PC-3 (cell line): ENCODE data around the gene PLCZ1. TPM values are rescaled to one million over a fixed set of nuclear protein-coding genes. Genes with fewer than 3 reads are reported as not detected.

Experiments used
- ATAC-seq: fragments of 200-7000 bp; cut with Tn5 transposase; 2 replicates; pipeline ENCODE4 v1.9.1; 2020; ENCODE audit warnings: mild to moderate bottlenecking, moderate library complexity
- BruUV-seq: library from RNA; stranded (reverse); fragments of 400-500 nt; replicated peaks from 2 replicates; lab custom pipeline; 2021; lab: Mats Ljungman, UMichigan
- CTCF ChIA-PET: fragments of 300-600 bp; sonication (Branson Sonifier 250); formaldehyde crosslinking; loops from one replicate; lab custom pipeline; 2022; ENCODE audit warnings: antibody characterized with exemption; lab: Charles Lee
- POLR2A ChIA-PET: fragments of 300-600 bp; sonication (Branson Sonifier 250); formaldehyde crosslinking; loops from one replicate; lab custom pipeline; 2022; ENCODE audit warnings: antibody characterized with exemption; ENCODE audit not compliant: unreplicated experiment; lab: Charles Lee
- DNase-seq: peaks from one replicate; pipeline ENCODE4 v3.0.0-alpha.2; 2015
- H2AFZ ChIP-seq: fragments of 300-600 bp; sonication (generic); 2 replicates; pipeline ENCODE4 v1.6.0; 2016; ENCODE audit warnings: antibody characterized with exemption, low read length
- H3F3A ChIP-seq: fragments of 300-600 bp; sonication (generic); one replicate; pipeline ENCODE4 v1.6.0; 2017; ENCODE audit warnings: antibody characterized with exemption, low read length, control low read depth, mild to moderate bottlenecking; ENCODE audit not compliant: unreplicated experiment
- H3K27ac ChIP-seq: fragments of 300-600 bp; sonication (generic); 2 replicates; pipeline ENCODE4 v1.5.1; 2016; ENCODE audit warnings: mild to moderate bottlenecking, low read length
- H3K27me3 ChIP-seq: fragments of 300-600 bp; sonication (generic); 2 replicates; pipeline ENCODE4 v1.6.1; 2016; ENCODE audit warnings: low read length, mixed read lengths
- H3K36me3 ChIP-seq: fragments of 300-600 bp; sonication (generic); 2 replicates; pipeline ENCODE4 v1.6.1; 2016; ENCODE audit warnings: low read depth, mixed run types, low read length, mixed read lengths
- H3K4me1 ChIP-seq: fragments of 300-600 bp; sonication (generic); 2 replicates; pipeline ENCODE4 v1.5.1; 2016; ENCODE audit warnings: low read length; ENCODE audit not compliant: insufficient read depth
- H3K4me2 ChIP-seq: fragments of 300-600 bp; sonication (generic); 2 replicates; pipeline ENCODE4 v1.6.0; 2016; ENCODE audit warnings: low read length
- H3K4me3 ChIP-seq: fragments of 300-600 bp; sonication (generic); 2 replicates; pipeline ENCODE4 v1.5.1; 2016; ENCODE audit warnings: mild to moderate bottlenecking, low read length, mixed read lengths
- H3K79me2 ChIP-seq: fragments of 300-600 bp; sonication (generic); 2 replicates; pipeline ENCODE4 v1.6.1; 2017; ENCODE audit warnings: low read length, mixed read lengths
- H3K9ac ChIP-seq: fragments of 300-600 bp; sonication (generic); 2 replicates; pipeline ENCODE4 v1.6.0; 2016; ENCODE audit warnings: mild to moderate bottlenecking, low read length
- H3K9me2 ChIP-seq: fragments of 300-600 bp; sonication (generic); replicated peaks from 2 replicates; pipeline ENCODE4 v1.6.1; 2016; ENCODE audit warnings: mixed run types, low read length, mixed read lengths
- H3K9me3 ChIP-seq: fragments of 300-600 bp; sonication (generic); 2 replicates; pipeline ENCODE4 v1.6.1; 2016; ENCODE audit warnings: low read length, mixed read lengths
- H4K20me1 ChIP-seq: fragments of 300-600 bp; sonication (generic); 2 replicates; pipeline ENCODE4 v1.6.1; 2016; ENCODE audit warnings: low read length, mixed read lengths
- EZH2 ChIP-seq: fragments of 300-600 bp; sonication (generic); IDR thresholded peaks from one replicate; pipeline ENCODE4 v1.6.1; 2017; ENCODE audit warnings: antibody characterized with exemption, mild to moderate bottlenecking, low read length; ENCODE audit not compliant: unreplicated experiment
- EZH2phosphoT487 ChIP-seq: fragments of 300-600 bp; sonication (generic); IDR thresholded peaks from 2 replicates; pipeline ENCODE4 v1.6.1; 2018; ENCODE audit warnings: mild to moderate bottlenecking, antibody characterized with exemption, low read length, borderline replicate concordance
- intact Hi-C: fragments of 100-400 bp; cut with micrococcal nuclease; formaldehyde crosslinking; loops from 2 replicates; pipeline ENCODE4 v1.9.0; 2023
- total RNA-seq: library from RNA; depleted of rRNA; stranded (reverse); fragments of >200 nt; gene quantifications from 2 replicates; pipeline ENCODE4 v1.2.3, GENCODE V29; 2014
- TF ChIP-seq, protein P1 (sequence below): fragments of 300-600 bp; sonication (generic); conservative IDR thresholded peaks from 2 replicates; pipeline ENCODE4 v1.5.1; 2017; ENCODE audit warnings: antibody characterized with exemption, low read depth, mild to moderate bottlenecking, low read length

The PLCZ1 gene
- total RNA-seq, 1 experiment from 2014 or later = not detected

DNA sequence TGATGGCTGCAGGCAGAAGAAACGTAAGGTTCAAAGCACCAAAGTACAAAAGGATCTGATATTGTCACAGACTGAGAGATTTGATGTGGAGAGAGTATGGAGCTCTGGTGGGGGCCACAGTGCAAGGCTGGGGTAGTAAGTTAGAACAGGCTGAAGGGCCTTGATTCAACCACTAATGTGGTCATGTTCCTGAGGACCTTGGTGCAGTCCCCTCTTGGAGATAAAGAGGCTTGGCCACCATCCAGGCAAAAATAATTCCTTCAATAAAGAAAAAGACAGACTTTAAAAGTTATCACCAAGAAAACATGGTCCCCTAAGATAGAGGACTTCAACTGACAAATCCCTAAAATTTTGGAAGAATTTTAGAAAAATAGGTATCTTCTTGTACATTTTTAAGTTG lies 17.5 kb upstream of the PLCZ1 start:
- Histone ChIP-seq H3K9me2 (no peaks in the 10 kb centered on the region), H4K20me1 (no peaks in the 10 kb centered on the region), H3K4me2 (no peak overlapping the region), H3K9me3 (no peaks in the 10 kb centered on the region), H3K36me3 (no peaks in the 10 kb centered on the region), H3F3A (no peaks in the 10 kb centered on the region), H3K4me3 (no peak overlapping the region), H2AFZ (no peak overlapping the region), H3K27ac (no peak overlapping the region), H3K27me3 (no peaks in the 10 kb centered on the region), H3K79me2 (no peaks in the 10 kb centered on the region), H3K9ac (no peak overlapping the region), H3K4me1 (peaks cover 8% of the 10 kb centered on the region; the same call in 1 of the 2 replicates)
- no TSS peak for BruUV-seq
- ChIA-PET POLR2A (no interaction called here), CTCF (no interaction called here)
- intact Hi-C loops = no loop called here
- no peak for DNase-seq
- TF ChIP-seq EZH2phosphoT487 (no peak), EZH2 (no peak)
- TF ChIP-seq, protein P1, sequence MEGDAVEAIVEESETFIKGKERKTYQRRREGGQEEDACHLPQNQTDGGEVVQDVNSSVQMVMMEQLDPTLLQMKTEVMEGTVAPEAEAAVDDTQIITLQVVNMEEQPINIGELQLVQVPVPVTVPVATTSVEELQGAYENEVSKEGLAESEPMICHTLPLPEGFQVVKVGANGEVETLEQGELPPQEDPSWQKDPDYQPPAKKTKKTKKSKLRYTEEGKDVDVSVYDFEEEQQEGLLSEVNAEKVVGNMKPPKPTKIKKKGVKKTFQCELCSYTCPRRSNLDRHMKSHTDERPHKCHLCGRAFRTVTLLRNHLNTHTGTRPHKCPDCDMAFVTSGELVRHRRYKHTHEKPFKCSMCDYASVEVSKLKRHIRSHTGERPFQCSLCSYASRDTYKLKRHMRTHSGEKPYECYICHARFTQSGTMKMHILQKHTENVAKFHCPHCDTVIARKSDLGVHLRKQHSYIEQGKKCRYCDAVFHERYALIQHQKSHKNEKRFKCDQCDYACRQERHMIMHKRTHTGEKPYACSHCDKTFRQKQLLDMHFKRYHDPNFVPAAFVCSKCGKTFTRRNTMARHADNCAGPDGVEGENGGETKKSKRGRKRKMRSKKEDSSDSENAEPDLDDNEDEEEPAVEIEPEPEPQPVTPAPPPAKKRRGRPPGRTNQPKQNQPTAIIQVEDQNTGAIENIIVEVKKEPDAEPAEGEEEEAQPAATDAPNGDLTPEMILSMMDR = no peak
- no peak for ATAC-seq

DNA sequence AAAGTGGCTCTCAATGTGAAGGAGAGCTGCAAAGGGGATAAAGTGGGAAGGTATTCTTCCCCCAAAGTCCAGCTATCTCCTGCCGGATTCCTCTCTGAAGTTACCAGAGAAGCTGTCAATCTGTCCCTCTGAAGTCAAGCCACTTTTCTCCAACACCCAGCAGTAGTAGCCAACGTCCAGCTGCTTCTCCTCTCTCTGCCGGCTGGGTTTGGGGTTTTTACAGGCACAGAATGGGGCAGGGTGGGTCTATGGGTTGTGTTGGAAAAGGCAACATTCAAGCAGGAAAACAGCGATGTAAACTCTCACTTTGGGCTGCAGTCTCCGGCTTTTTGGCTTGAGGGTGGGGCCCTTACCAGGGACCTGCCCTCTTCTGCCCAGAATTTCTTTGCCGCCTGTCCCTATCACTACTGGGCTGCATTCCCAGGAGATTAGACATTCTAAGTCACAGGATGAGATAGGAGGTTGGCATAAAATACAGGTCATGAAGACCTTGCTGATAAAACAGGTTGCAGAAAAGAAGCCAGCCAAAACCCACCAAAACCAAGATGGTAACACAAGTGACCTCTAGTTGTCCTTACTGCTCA lies 16.4 kb upstream of the PLCZ1 start:
- TF ChIP-seq EZH2 = no peak
- TF ChIP-seq, protein P1 = no peak
- no peak for TF ChIP-seq EZH2phosphoT487
- H3K4me2 ChIP-seq = no peak overlapping the region
- no peaks in the 10 kb centered on the region for H3K27me3 ChIP-seq
- H3K9ac ChIP-seq = no peak overlapping the region
- no peaks in the 10 kb centered on the region for H3K79me2 ChIP-seq
- ATAC-seq (no peak), DNase-seq (no peak)
- no peak overlapping the region for H2AFZ ChIP-seq
- POLR2A ChIA-PET = no interaction called here
- H3K36me3 ChIP-seq = no peaks in the 10 kb centered on the region
- no peaks in the 10 kb centered on the region for H3K9me3 ChIP-seq
- CTCF ChIA-PET = no interaction called here
- H4K20me1 ChIP-seq = no peaks in the 10 kb centered on the region
- intact Hi-C loops = no loop called here
- no peaks in the 10 kb centered on the region for H3K9me2 ChIP-seq
- no peak overlapping the region for H3K27ac ChIP-seq
- no peak overlapping the region for H3K4me3 ChIP-seq
- BruUV-seq = no TSS peak
- no peaks in the 10 kb centered on the region for H3F3A ChIP-seq
- peaks cover 8% of the 10 kb centered on the region; the same call in 1 of the 2 replicates for H3K4me1 ChIP-seq

DNA sequence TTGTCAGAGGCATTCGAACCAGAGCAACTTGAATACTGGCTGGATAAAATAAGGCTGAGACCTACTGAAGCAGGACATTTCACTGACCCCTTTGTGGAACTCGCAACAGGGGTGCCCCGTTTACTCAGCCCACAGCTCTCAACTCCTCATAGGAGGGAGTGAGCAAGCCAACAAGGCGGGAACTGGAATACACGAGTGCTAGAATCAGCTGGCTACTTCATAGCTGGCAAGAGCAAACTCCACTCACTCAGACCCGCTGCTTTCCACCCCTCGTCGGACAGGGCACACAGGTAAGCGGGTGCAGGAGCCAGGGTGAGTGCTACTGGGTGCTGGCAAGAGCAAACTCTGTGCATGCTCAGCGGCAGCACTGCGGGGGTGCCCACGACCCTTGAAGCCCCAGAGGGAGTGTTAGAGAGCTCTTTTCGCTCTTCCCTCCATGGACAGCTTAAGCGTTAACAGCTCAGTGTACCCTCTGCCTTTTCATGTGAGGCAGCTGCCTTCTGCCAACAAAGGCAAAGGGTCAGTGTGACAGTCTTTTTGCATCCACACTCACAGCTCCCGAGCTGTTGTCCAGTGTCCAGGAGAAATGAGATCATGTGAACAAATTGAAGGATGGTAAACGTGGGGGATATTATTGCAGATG lies 15.8 kb upstream of the PLCZ1 start:
- BruUV-seq = no TSS peak
- no peak overlapping the region for H2AFZ ChIP-seq
- H3K27me3 ChIP-seq = no peaks in the 10 kb centered on the region
- no peak overlapping the region for H3K4me2 ChIP-seq
- no peak overlapping the region for H3K9ac ChIP-seq
- POLR2A ChIA-PET = interaction anchor here (0.7 kb wide), 1 partner anchor 16 kb away, joined by 3 read pairs; no protein-coding TSS in a partner anchor
- intact Hi-C loops = no loop called here
- H3K27ac ChIP-seq = no peak overlapping the region
- H3K9me2 ChIP-seq = no peaks in the 10 kb centered on the region
- H3F3A ChIP-seq = no peaks in the 10 kb centered on the region
- CTCF ChIA-PET = no interaction called here
- ATAC-seq = no peak
- H3K79me2 ChIP-seq = no peaks in the 10 kb centered on the region
- TF ChIP-seq EZH2 (no peak), EZH2phosphoT487 (no peak)
- TF ChIP-seq, protein P1 = no peak
- H3K36me3 ChIP-seq = no peaks in the 10 kb centered on the region
- no peaks in the 10 kb centered on the region for H4K20me1 ChIP-seq
- H3K4me1 ChIP-seq = peaks cover 8% of the 10 kb centered on the region; the same call in 1 of the 2 replicates
- no peak for DNase-seq
- no peaks in the 10 kb centered on the region for H3K9me3 ChIP-seq
- no peak overlapping the region for H3K4me3 ChIP-seq
